Measurements from ENCODE around the gene FAM187B.

FAM187B gene

DNA sequence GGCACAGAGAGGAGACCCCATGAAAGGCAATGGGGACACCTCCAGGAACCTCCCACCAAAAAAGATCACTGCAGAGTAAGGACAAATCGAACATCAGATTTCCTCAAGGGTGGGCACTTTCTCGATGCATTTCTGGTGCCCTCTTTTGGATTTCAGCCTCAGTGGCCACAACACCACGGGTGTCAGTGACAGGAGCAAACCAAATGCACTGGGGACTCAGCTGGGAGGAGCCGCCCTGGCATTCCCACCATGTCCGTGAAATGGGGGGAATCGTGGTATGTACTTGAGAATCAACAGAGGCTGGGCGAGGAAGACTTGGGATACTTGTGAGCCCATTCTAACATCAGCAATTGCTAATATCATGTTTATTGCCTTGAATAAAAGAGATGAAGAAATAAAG lies 16.3 kb downstream of the FAM187B start:
- H3K4ac ChIP-seq (ENCODE audit: low read length): no peak overlapping the region
- peak overlapping the region; percentile 27 for H2AK5ac ChIP-seq (ENCODE audit: low read depth, low read length)
- H3K36me3 ChIP-seq (replicated peaks in 1 of 2; ENCODE audit: control insufficient read depth in 2 of 2, insufficient read depth in 2 of 2, low read length in 2 of 2): no peaks in the 10 kb centered on the region
- no CpG with 5 or more reads among the region's 7 CpGs for WGBS, 2 donors (ENCODE audit: extremely low coverage in 2 of 2, insufficient read length in 2 of 2, insufficient replicate concordance in 1 of 2)
- H3K4me1 ChIP-seq (ENCODE audit: control insufficient read depth in 2 of 2, insufficient read depth in 1 of 2, low read depth in 1 of 2, low read length in 2 of 2): no peaks in the 10 kb centered on the region
- H3K4me3 ChIP-seq (ENCODE audit: low read length in 2 of 2): no peak overlapping the region
- no peak overlapping the region for H3K18ac ChIP-seq (ENCODE audit: low read length)
- no peak overlapping the region for H3K27ac ChIP-seq (replicated peaks; ENCODE audit: low read length)
- no peak overlapping the region for H3K23ac ChIP-seq (ENCODE audit: low read depth, low read length, poor library complexity)
- no peak overlapping the region for H2BK15ac ChIP-seq (ENCODE audit: low read length)
- no peaks in the 10 kb centered on the region for H3K79me1 ChIP-seq (ENCODE audit: low read depth, low read length)
- no peak overlapping the region for H4K8ac ChIP-seq (ENCODE audit: low read depth, low read length)
- no peak overlapping the region for H2BK120ac ChIP-seq (ENCODE audit: low read depth, low read length)
- H2BK5ac ChIP-seq (ENCODE audit: low read length): no peak overlapping the region
- no peak for DNase-seq (ENCODE audit: low spot score)
- no peaks in the 10 kb centered on the region for H3K27me3 ChIP-seq (ENCODE audit: control insufficient read depth in 3 of 3, insufficient read depth in 3 of 3, low read depth in 1 of 3, low read length in 3 of 3)
- H3K14ac ChIP-seq (ENCODE audit: low read length): no peak overlapping the region
- H2AFZ ChIP-seq (ENCODE audit: low read length): no peak overlapping the region
- no peak overlapping the region for H4K91ac ChIP-seq (ENCODE audit: low read depth, low read length, poor library complexity)
- no peak overlapping the region for H2BK12ac ChIP-seq (ENCODE audit: low read length)
- no peaks in the 10 kb centered on the region for H3K9me3 ChIP-seq (replicated peaks in 1 of 2; ENCODE audit: control insufficient read depth in 2 of 2, insufficient read depth in 1 of 2, low read depth in 1 of 2, low read length in 2 of 2)
- H3K4me2 ChIP-seq (ENCODE audit: insufficient read depth, low read length, poor library complexity, severe bottlenecking): no peak overlapping the region
- H3K9ac ChIP-seq (ENCODE audit: low read depth, low read length, poor library complexity): no peak overlapping the region

GRCh38 chr19:35211545-35212230 lies 16.9 kb downstream of the FAM187B start:
- H2BK5ac ChIP-seq (ENCODE audit: low read length): no peak overlapping the region

DNA sequence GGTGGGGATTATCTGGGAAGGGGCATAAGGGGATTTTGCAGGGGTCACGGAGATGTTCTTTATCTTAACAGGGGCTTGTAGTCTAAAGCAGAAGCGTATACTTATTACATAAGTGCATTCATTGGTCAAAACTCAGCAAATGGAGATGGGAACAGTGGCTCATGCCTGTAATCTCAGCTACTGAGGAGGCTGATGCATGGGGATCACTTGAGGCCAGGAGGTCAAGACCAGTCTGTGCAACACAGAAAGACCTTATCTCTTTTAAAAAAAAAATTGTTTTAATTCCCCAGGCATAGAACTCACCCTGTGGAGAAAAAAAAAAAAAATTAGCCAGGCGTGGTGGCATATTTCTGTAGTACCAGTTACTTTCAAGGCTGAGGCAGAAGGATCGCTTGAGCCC lies 18.9 kb downstream of the FAM187B start:
- Histone ChIP-seq H3K9ac (ENCODE audit: low read depth, low read length, poor library complexity) (no peak overlapping the region), H3K23ac (ENCODE audit: low read depth, low read length, poor library complexity) (no peak overlapping the region)

More at GRCh38 chr19:35211545-35212230, 16.9 kb downstream of the FAM187B start:
- H4K91ac ChIP-seq (ENCODE audit: low read depth, low read length, poor library complexity): no peak overlapping the region
- DNase-seq (ENCODE audit: low spot score): no peak
- H3K9me3 ChIP-seq (replicated peaks in 1 of 2; ENCODE audit: control insufficient read depth in 2 of 2, insufficient read depth in 1 of 2, low read depth in 1 of 2, low read length in 2 of 2): no peaks in the 10 kb centered on the region
- no peak overlapping the region for H2BK120ac ChIP-seq (ENCODE audit: low read depth, low read length)
- no peak overlapping the region for H2BK15ac ChIP-seq (ENCODE audit: low read length)
- no peaks in the 10 kb centered on the region for H3K79me1 ChIP-seq (ENCODE audit: low read depth, low read length)
- H3K36me3 ChIP-seq (replicated peaks in 1 of 2; ENCODE audit: control insufficient read depth in 2 of 2, insufficient read depth in 2 of 2, low read length in 2 of 2): no peaks in the 10 kb centered on the region
- H2AK5ac ChIP-seq (ENCODE audit: low read depth, low read length): peak overlapping the region; percentile 53
- H4K8ac ChIP-seq (ENCODE audit: low read depth, low read length): no peak overlapping the region
- no peak overlapping the region for H2BK12ac ChIP-seq (ENCODE audit: low read length)
- no peak overlapping the region for H3K18ac ChIP-seq (ENCODE audit: low read length)
- no peak overlapping the region for H3K4me2 ChIP-seq (ENCODE audit: insufficient read depth, low read length, poor library complexity, severe bottlenecking)
- no CpG with 5 or more reads among the region's 7 CpGs for WGBS, 2 donors (ENCODE audit: extremely low coverage in 2 of 2, insufficient read length in 2 of 2, insufficient replicate concordance in 1 of 2)
- H3K4ac ChIP-seq (ENCODE audit: low read length): no peak overlapping the region
- H3K27ac ChIP-seq (replicated peaks; ENCODE audit: low read length): no peak overlapping the region
- no peak overlapping the region for H3K23ac ChIP-seq (ENCODE audit: low read depth, low read length, poor library complexity)
- no peak overlapping the region for H3K4me3 ChIP-seq (ENCODE audit: low read length in 2 of 2)
- H3K9ac ChIP-seq (ENCODE audit: low read depth, low read length, poor library complexity): no peak overlapping the region
- H3K4me1 ChIP-seq (ENCODE audit: control insufficient read depth in 2 of 2, insufficient read depth in 1 of 2, low read depth in 1 of 2, low read length in 2 of 2): no peaks in the 10 kb centered on the region
- H3K27me3 ChIP-seq (ENCODE audit: control insufficient read depth in 3 of 3, insufficient read depth in 3 of 3, low read depth in 1 of 3, low read length in 3 of 3): no peaks in the 10 kb centered on the region
- no peak overlapping the region for H2AFZ ChIP-seq (ENCODE audit: low read length)
- no peak overlapping the region for H3K14ac ChIP-seq (ENCODE audit: low read length)

DNA sequence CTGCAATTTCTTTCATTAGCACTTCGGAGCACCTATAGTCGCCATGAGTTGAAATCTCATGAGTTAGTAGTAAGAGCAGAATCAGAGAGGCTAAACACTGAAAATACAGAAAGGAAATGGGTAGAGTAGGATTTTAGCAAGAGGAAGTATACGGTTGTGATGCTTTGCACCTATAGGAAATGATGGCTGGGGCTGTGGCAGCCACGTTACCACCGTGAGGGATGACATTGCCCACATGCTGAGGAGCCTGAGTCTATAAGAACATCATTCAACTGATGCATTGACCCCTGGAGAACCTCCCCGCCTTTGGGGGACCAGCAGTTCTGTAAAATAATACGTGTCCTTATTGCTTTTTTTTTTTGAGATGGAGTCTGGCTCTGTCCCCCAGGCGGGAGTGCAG lies 20.4 kb downstream of the FAM187B start:
- Histone ChIP-seq H3K18ac (ENCODE audit: low read length) (no peak overlapping the region), H3K9me3 (replicated peaks in 1 of 2; ENCODE audit: control insufficient read depth in 2 of 2, insufficient read depth in 1 of 2, low read depth in 1 of 2, low read length in 2 of 2) (no peaks in the 10 kb centered on the region), H4K8ac (ENCODE audit: low read depth, low read length) (no peak overlapping the region), H3K79me1 (ENCODE audit: low read depth, low read length) (no peaks in the 10 kb centered on the region), H3K27ac (replicated peaks; ENCODE audit: low read length) (no peak overlapping the region), H3K4ac (ENCODE audit: low read length) (no peak overlapping the region), H2BK15ac (ENCODE audit: low read length) (no peak overlapping the region), H3K9ac (ENCODE audit: low read depth, low read length, poor library complexity) (no peak overlapping the region), H3K36me3 (replicated peaks in 1 of 2; ENCODE audit: control insufficient read depth in 2 of 2, insufficient read depth in 2 of 2, low read length in 2 of 2) (no peaks in the 10 kb centered on the region), H2BK120ac (ENCODE audit: low read depth, low read length) (no peak overlapping the region), H2BK5ac (ENCODE audit: low read length) (no peak overlapping the region), H2AK5ac (ENCODE audit: low read depth, low read length) (no peak overlapping the region), H3K4me2 (ENCODE audit: insufficient read depth, low read length, poor library complexity, severe bottlenecking) (no peak overlapping the region), H3K14ac (ENCODE audit: low read length) (no peak overlapping the region), H2BK12ac (ENCODE audit: low read length) (no peak overlapping the region), H4K91ac (ENCODE audit: low read depth, low read length, poor library complexity) (no peak overlapping the region), H3K27me3 (ENCODE audit: control insufficient read depth in 3 of 3, insufficient read depth in 3 of 3, low read depth in 1 of 3, low read length in 3 of 3) (no peaks in the 10 kb centered on the region), H3K23ac (ENCODE audit: low read depth, low read length, poor library complexity) (no peak overlapping the region), H2AFZ (ENCODE audit: low read length) (no peak overlapping the region), H3K4me1 (ENCODE audit: control insufficient read depth in 2 of 2, insufficient read depth in 1 of 2, low read depth in 1 of 2, low read length in 2 of 2) (peaks cover 2 to 4% of the 10 kb centered on the region in 2 donors), H3K4me3 (ENCODE audit: low read length in 2 of 2) (no peak overlapping the region)
- no CpG with 5 or more reads among the region's 8 CpGs for WGBS, 2 donors (ENCODE audit: extremely low coverage in 2 of 2, insufficient read length in 2 of 2, insufficient replicate concordance in 1 of 2)
- no peak for DNase-seq (ENCODE audit: low spot score)

More for the DNA sequence above, 18.9 kb downstream of the FAM187B start:
- Histone ChIP-seq H3K27ac (replicated peaks; ENCODE audit: low read length) (no peak overlapping the region), H2BK120ac (ENCODE audit: low read depth, low read length) (no peak overlapping the region), H3K36me3 (replicated peaks in 1 of 2; ENCODE audit: control insufficient read depth in 2 of 2, insufficient read depth in 2 of 2, low read length in 2 of 2) (no peaks in the 10 kb centered on the region), H3K4ac (ENCODE audit: low read length) (no peak overlapping the region), H3K9me3 (replicated peaks in 1 of 2; ENCODE audit: control insufficient read depth in 2 of 2, insufficient read depth in 1 of 2, low read depth in 1 of 2, low read length in 2 of 2) (no peaks in the 10 kb centered on the region), H2AFZ (ENCODE audit: low read length) (no peak overlapping the region), H3K4me1 (ENCODE audit: control insufficient read depth in 2 of 2, insufficient read depth in 1 of 2, low read depth in 1 of 2, low read length in 2 of 2) (no peaks in the 10 kb centered on the region), H2BK12ac (ENCODE audit: low read length) (no peak overlapping the region), H4K8ac (ENCODE audit: low read depth, low read length) (no peak overlapping the region), H3K27me3 (ENCODE audit: control insufficient read depth in 3 of 3, insufficient read depth in 3 of 3, low read depth in 1 of 3, low read length in 3 of 3) (no peaks in the 10 kb centered on the region), H2BK5ac (ENCODE audit: low read length) (no peak overlapping the region), H2AK5ac (ENCODE audit: low read depth, low read length) (no peak overlapping the region), H2BK15ac (ENCODE audit: low read length) (no peak overlapping the region), H3K79me1 (ENCODE audit: low read depth, low read length) (no peaks in the 10 kb centered on the region), H4K91ac (ENCODE audit: low read depth, low read length, poor library complexity) (no peak overlapping the region), H3K14ac (ENCODE audit: low read length) (no peak overlapping the region), H3K4me3 (ENCODE audit: low read length in 2 of 2) (no peak overlapping the region), H3K4me2 (ENCODE audit: insufficient read depth, low read length, poor library complexity, severe bottlenecking) (no peak overlapping the region), H3K18ac (ENCODE audit: low read length) (no peak overlapping the region)
- no peak for DNase-seq (ENCODE audit: low spot score)
- WGBS, 2 donors (ENCODE audit: extremely low coverage in 2 of 2, insufficient read length in 2 of 2, insufficient replicate concordance in 1 of 2): no CpG with 5 or more reads among the region's 4 CpGs
